CD4-positive, alpha-beta T cell (primary cell): ENCODE results near the gene GALNTL6. TPM values are rescaled to one million over a fixed set of nuclear protein-coding genes. Genes with fewer than 3 reads are reported as not detected.

Source experiments
- ATAC-seq: fragments of 200-7000 bp; cut with Tn5 transposase; one replicate; pipeline ENCODE4 v1.10.0; 2022; ENCODE audit warnings: mild to moderate bottlenecking; ENCODE audit not compliant: poor library complexity
- CTCF ChIA-PET: fragments of 350-600 bp; sonication (Branson Sonifier 250); formaldehyde crosslinking; loops from one replicate; lab custom pipeline; 2021; ENCODE audit warnings: antibody characterized with exemption, inconsistent platforms; lab: Charles Lee
- POLR2A ChIA-PET: fragments of 350-600 bp; sonication (Branson Sonifier 250); formaldehyde crosslinking; loops from one replicate; lab custom pipeline; 2021; ENCODE audit warnings: antibody characterized with exemption, inconsistent platforms; lab: Charles Lee
- DNase-seq, 14 experiments: peaks; one replicate each; pipeline ENCODE4 v3.0.0-alpha.2; 2013 to 2020; ENCODE audit warnings: mixed read lengths in 2 of 14
- H3K27ac ChIP-seq, 2 donors: one replicate each; pipeline versions ENCODE4 v1.5.1 to v1.7.0; 2013; ENCODE audit warnings: low read length in 2 of 2, low read depth in 1 of 2, mild to moderate bottlenecking in 1 of 2
- H3K27me3 ChIP-seq, 2 experiments: 1 replicate in 1 of 2; 2 replicates in 1 of 2; pipeline versions ENCODE4 v1.6.1 to v1.7.0; 2013; ENCODE audit warnings: low read length in 2 of 2, control low read depth in 1 of 2, mild to moderate bottlenecking in 1 of 2, moderate library complexity in 1 of 2; ENCODE audit not compliant: insufficient read depth in 2 of 2, control insufficient read depth in 1 of 2
- H3K36me3 ChIP-seq: one replicate; pipeline ENCODE4 v1.6.1; 2013; ENCODE audit warnings: low read length, control low read depth; ENCODE audit not compliant: insufficient read depth
- H3K4me1 ChIP-seq: one replicate; pipeline ENCODE4 v1.6.1; 2013; ENCODE audit warnings: low read length, control low read depth; ENCODE audit not compliant: insufficient read depth
- H3K4me3 ChIP-seq: one replicate; pipeline ENCODE4 v1.5.1; 2013; ENCODE audit warnings: mild to moderate bottlenecking, low read length, moderate library complexity
- H3K9me3 ChIP-seq, 2 experiments: 1 replicate in 1 of 2; 2 replicates in 1 of 2; pipeline versions ENCODE4 v1.6.1 to v1.7.0; 2013; ENCODE audit warnings: low read length in 2 of 2, mild to moderate bottlenecking in 2 of 2, control low read depth in 1 of 2, moderate library complexity in 1 of 2; ENCODE audit not compliant: control insufficient read depth in 1 of 2, insufficient read depth in 1 of 2
- H3K27ac Mint-ChIP-seq: one replicate; pipeline ENCODE4 v1.8.0; 2020; ENCODE audit warnings: mixed read lengths
- H3K27me3 Mint-ChIP-seq: one replicate; pipeline ENCODE4 v1.8.0; 2021; ENCODE audit warnings: mixed read lengths
- H3K36me3 Mint-ChIP-seq: one replicate; pipeline ENCODE4 v1.8.0; 2021; ENCODE audit warnings: low read depth, mixed read lengths
- H3K4me1 Mint-ChIP-seq: one replicate; pipeline ENCODE4 v1.8.0; 2021; ENCODE audit warnings: low read depth, mixed read lengths
- H3K4me3 Mint-ChIP-seq: one replicate; pipeline ENCODE4 v1.8.0; 2020; ENCODE audit warnings: mild to moderate bottlenecking, mixed read lengths
- H3K9me3 Mint-ChIP-seq: one replicate; pipeline ENCODE4 v1.8.0; 2020; ENCODE audit warnings: mixed read lengths
- CTCF ChIP-seq: fragments of 200-600 bp; IDR thresholded peaks from one replicate; pipeline ENCODE4 v1.8.0; 2022; ENCODE audit warnings: antibody characterized with exemption, mild to moderate bottlenecking
- intact Hi-C, 2 experiments: fragments of 100-400 bp; cut with DNase I in 1 of 2; cut with micrococcal nuclease in 1 of 2; formaldehyde crosslinking; loops; one replicate each; pipeline versions ENCODE4 v1.15.1 to v1.9.0; 2023 to 2025; cut with DNase I, micrococcal nuclease
- total RNA-seq, 174 experiments: library from RNA in 2 of 174; stranded (reverse) in 2 of 174; gene quantifications; one replicate each; pipeline ENCODE4 v1.2.3 and lab custom pipeline; 2021 to 2026

Gene GALNTL6
- total RNA-seq, 2 experiments from 2014 or later: not detected

- H3K27me3 ChIP-seq: peaks cover 0 to under 1% of the 10 kb centered on the region in 2 experiments
- H3K4me3 ChIP-seq: no peak overlapping the region
- intact Hi-C loops: no loop called here
- Mint-ChIP-seq H3K36me3 (no peaks in the 10 kb centered on the region), H3K4me1 (no peaks in the 10 kb centered on the region), H3K27ac (no peak overlapping the region), H3K9me3 (no peaks in the 10 kb centered on the region), H3K4me3 (no peak overlapping the region), H3K27me3 (peaks cover 28% of the 10 kb centered on the region)
- ChIA-PET POLR2A (no interaction called here), CTCF (interaction anchor here (0.5 kb wide), 1 partner anchor 1605 kb away, joined by 3 read pairs; no protein-coding TSS in a partner anchor)
- no peaks in the 10 kb centered on the region for H3K9me3 ChIP-seq
- TF ChIP-seq CTCF: no peak
- no peaks in the 10 kb centered on the region for H3K36me3 ChIP-seq
- no peak overlapping the region for H3K27ac ChIP-seq
- no peak for ATAC-seq
- no peak for DNase-seq
- H3K4me1 ChIP-seq: no peaks in the 10 kb centered on the region
Measured at GRCh38 chr4:173044340-173044739, 1231.1 kb downstream of the GALNTL6 start.

GRCh38 chr4:173045571-173045970 lies 1232.4 kb downstream of the GALNTL6 start:
- CTCF ChIA-PET: no interaction called here
- H3K27ac Mint-ChIP-seq: no peak overlapping the region
- TF ChIP-seq CTCF: no peak
- H3K4me3 Mint-ChIP-seq: no peak overlapping the region
- no peaks in the 10 kb centered on the region for H3K36me3 Mint-ChIP-seq
- Histone ChIP-seq H3K27me3 (peaks cover 0 to 3% of the 10 kb centered on the region in 2 experiments), H3K9me3 (no peaks in the 10 kb centered on the region), H3K36me3 (no peaks in the 10 kb centered on the region), H3K4me1 (no peaks in the 10 kb centered on the region), H3K4me3 (no peak overlapping the region), H3K27ac (no peak overlapping the region)
- H3K4me1 Mint-ChIP-seq: no peaks in the 10 kb centered on the region
- intact Hi-C loops: no loop called here
- ATAC-seq (no peak), DNase-seq (no peak)
- POLR2A ChIA-PET: no interaction called here
- H3K27me3 Mint-ChIP-seq: peaks cover 28% of the 10 kb centered on the region
- no peaks in the 10 kb centered on the region for H3K9me3 Mint-ChIP-seq

GRCh38 chr4:173046144-173046543 lies 1232.9 kb downstream of the GALNTL6 start:
- Mint-ChIP-seq H3K36me3 (no peaks in the 10 kb centered on the region), H3K4me1 (no peaks in the 10 kb centered on the region), H3K9me3 (no peaks in the 10 kb centered on the region), H3K27me3 (peaks cover 28% of the 10 kb centered on the region), H3K4me3 (no peak overlapping the region), H3K27ac (no peak overlapping the region)
- Histone ChIP-seq H3K27me3 (peaks cover 0 to 3% of the 10 kb centered on the region in 2 experiments), H3K9me3 (no peaks in the 10 kb centered on the region), H3K4me1 (no peaks in the 10 kb centered on the region), H3K27ac (no peak overlapping the region), H3K36me3 (no peaks in the 10 kb centered on the region), H3K4me3 (no peak overlapping the region)
- intact Hi-C loops: no loop called here
- ChIA-PET CTCF (no interaction called here), POLR2A (no interaction called here)
- TF ChIP-seq CTCF: no peak
- ATAC-seq (no peak), DNase-seq (no peak)
